ENCODE results near the gene KIRREL2. TPM values are rescaled to one million over a fixed set of nuclear protein-coding genes. Genes with fewer than 3 reads are reported as not detected.

The KIRREL2 gene
- total RNA-seq, 1 experiment from 2014 or later, result 3.1 TPM

DNA sequence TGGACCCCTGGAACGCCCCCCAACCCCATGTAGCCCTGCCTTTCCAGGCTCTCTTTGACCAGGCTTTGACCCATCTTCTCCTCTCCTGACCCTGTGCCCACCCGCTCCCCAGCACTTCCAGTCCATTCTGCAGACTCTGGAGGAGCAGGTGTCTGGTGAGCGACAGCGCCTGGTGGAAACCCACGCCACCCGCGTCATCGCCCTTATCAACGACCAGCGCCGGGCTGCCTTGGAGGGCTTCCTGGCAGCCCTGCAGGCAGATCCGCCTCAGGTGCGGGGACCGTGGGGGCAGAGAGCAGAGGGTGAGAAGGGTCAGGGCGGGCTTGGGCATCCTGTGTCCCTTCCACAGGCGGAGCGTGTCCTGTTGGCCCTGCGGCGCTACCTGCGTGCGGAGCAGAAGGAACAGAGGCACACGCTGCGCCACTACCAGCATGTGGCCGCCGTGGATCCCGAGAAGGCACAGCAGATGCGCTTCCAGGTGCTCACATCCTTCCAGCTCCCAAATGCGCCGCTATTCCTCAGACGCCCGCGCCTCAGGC lies 17.8 kb downstream of the KIRREL2 start:
- H2BK12ac ChIP-seq (ENCODE audit: insufficient read length, low read depth, low read length), result no peak overlapping the region
- H2BK20ac ChIP-seq (ENCODE audit: low read depth, low read length, poor library complexity, severe bottlenecking), result no peak overlapping the region
- H3K79me2 ChIP-seq (ENCODE audit: insufficient read depth, low read length), result no peaks in the 10 kb centered on the region
- H4K20me1 ChIP-seq (ENCODE audit: control insufficient read depth, insufficient read depth, insufficient read length), result no peaks in the 10 kb centered on the region
- H3K27ac ChIP-seq (ENCODE audit: insufficient read length, low read depth, low read length), result no peak overlapping the region
- H3K23ac ChIP-seq (ENCODE audit: insufficient read length, low read depth, low read length), result no peak overlapping the region
- no peaks in the 10 kb centered on the region for H3K79me1 ChIP-seq (ENCODE audit: insufficient read depth, low read depth, low read length, poor library complexity, severe bottlenecking)
- no peaks in the 10 kb centered on the region for H3K27me3 ChIP-seq (ENCODE audit: insufficient read depth, low read length)
- Mint-ChIP-seq H3K4me3 (no peak overlapping the region), H3K27ac (peak overlapping the region in 1 of 3 experiments; percentile 27; a peak in 1 of 7 replicates), H3K36me3 (ENCODE audit: insufficient read depth in 1 of 3, low read depth in 3 of 3) (peaks cover 4 to 10% (median 5%) of the 10 kb centered on the region in 3 experiments; a peak in 6 of 7 replicates), H3K27me3 (ENCODE audit: low read depth) (peaks cover 10% of the 10 kb centered on the region), H3K9me3 (no peaks in the 10 kb centered on the region; a peak in 2 of 5 replicates), H3K4me1 (peaks cover 7 to 34% of the 10 kb centered on the region in 2 experiments)
- no peak overlapping the region for H3K9ac ChIP-seq (ENCODE audit: extremely low read depth, insufficient read length, low read length)
- no peak overlapping the region for H3T11ph ChIP-seq (ENCODE audit: low read length)
- no peak overlapping the region for H2BK120ac ChIP-seq (ENCODE audit: low read depth, low read length, poor library complexity, severe bottlenecking)
- H3K4me1 ChIP-seq (ENCODE audit: insufficient read depth, low read length), result peaks cover 3% of the 10 kb centered on the region; the same call in 1 of the 2 replicates
- H3K4ac ChIP-seq (ENCODE audit: low read depth, low read length), result no peak overlapping the region
- no peaks in the 10 kb centered on the region for H3K9me3 ChIP-seq (ENCODE audit: control insufficient read depth, low read depth, low read length)
- H2AFZ ChIP-seq (ENCODE audit: low read length), result no peak overlapping the region
- H2AK5ac ChIP-seq (ENCODE audit: insufficient read length, low read length), result no peak overlapping the region
- H3K56ac ChIP-seq (ENCODE audit: insufficient read length, low read depth, low read length), result no peak overlapping the region
- H2BK5ac ChIP-seq (ENCODE audit: insufficient read length, low read length), result no peak overlapping the region
- no peak overlapping the region for H3K14ac ChIP-seq (ENCODE audit: insufficient read depth, low read length)
- H4K91ac ChIP-seq (ENCODE audit: insufficient read length, low read depth, low read length), result no peak overlapping the region
- no peak for DNase-seq
- TF ChIP-seq, protein P1, sequence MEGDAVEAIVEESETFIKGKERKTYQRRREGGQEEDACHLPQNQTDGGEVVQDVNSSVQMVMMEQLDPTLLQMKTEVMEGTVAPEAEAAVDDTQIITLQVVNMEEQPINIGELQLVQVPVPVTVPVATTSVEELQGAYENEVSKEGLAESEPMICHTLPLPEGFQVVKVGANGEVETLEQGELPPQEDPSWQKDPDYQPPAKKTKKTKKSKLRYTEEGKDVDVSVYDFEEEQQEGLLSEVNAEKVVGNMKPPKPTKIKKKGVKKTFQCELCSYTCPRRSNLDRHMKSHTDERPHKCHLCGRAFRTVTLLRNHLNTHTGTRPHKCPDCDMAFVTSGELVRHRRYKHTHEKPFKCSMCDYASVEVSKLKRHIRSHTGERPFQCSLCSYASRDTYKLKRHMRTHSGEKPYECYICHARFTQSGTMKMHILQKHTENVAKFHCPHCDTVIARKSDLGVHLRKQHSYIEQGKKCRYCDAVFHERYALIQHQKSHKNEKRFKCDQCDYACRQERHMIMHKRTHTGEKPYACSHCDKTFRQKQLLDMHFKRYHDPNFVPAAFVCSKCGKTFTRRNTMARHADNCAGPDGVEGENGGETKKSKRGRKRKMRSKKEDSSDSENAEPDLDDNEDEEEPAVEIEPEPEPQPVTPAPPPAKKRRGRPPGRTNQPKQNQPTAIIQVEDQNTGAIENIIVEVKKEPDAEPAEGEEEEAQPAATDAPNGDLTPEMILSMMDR (conservative IDR thresholded peaks at IDR 0.05), result no peak
- no peak overlapping the region for H3K4me2 ChIP-seq (ENCODE audit: insufficient read depth, insufficient read length, low read length)
- no peak overlapping the region for H4K8ac ChIP-seq (replicated peaks; ENCODE audit: insufficient read length, low read depth, low read length)
- WGBS (ENCODE audit: extremely low coverage, insufficient read length, low lambda C conversion rate), result no CpG with 5 or more reads among the region's 32 CpGs
- H3K23me2 ChIP-seq (ENCODE audit: insufficient read length, low read depth, low read length, poor library complexity, severe bottlenecking), result peaks cover under 1% of the 10 kb centered on the region
- no peak overlapping the region for H4K5ac ChIP-seq (ENCODE audit: insufficient read length, low read depth, low read length)
- no peak overlapping the region for H2BK15ac ChIP-seq (ENCODE audit: low read depth, low read length)
- H3K18ac ChIP-seq (ENCODE audit: insufficient read length, low read depth, low read length), result no peak overlapping the region
